Panc1 (cell line): ENCODE results near the gene PLAAT1.

Experiments
- POLR2AphosphoS5 ChIP-seq: IDR thresholded peaks from 2 replicates; pipeline ENCODE4 v1.6.1; 2012; ENCODE audit warnings: mild to moderate bottlenecking, low read depth, low read length, moderate library complexity
- SIN3A ChIP-seq: IDR thresholded peaks from 2 replicates; pipeline ENCODE4 v1.6.1; 2012; ENCODE audit warnings: low read depth, mild to moderate bottlenecking, low read length, moderate library complexity, borderline replicate concordance; ENCODE audit not compliant: insufficient read depth
- TCF7L2 ChIP-seq: IDR thresholded peaks from 2 replicates; pipeline ENCODE4 v1.6.1; 2011; ENCODE audit warnings: mild to moderate bottlenecking, low read depth, low read length, inconsistent platforms
- TF ChIP-seq, protein P1 (sequence below): fragments of 450-650 bp; IDR thresholded peaks from 2 replicates; pipeline ENCODE4 v1.5.1; 2017; ENCODE audit warnings: mild to moderate bottlenecking
- TF ChIP-seq, protein P2 (sequence below), 2 experiments: IDR thresholded peaks; 2 replicates each; pipeline ENCODE4 v1.6.1; 2011 to 2012; ENCODE audit warnings: low read depth in 2 of 2, control low read depth in 1 of 2, low read length in 1 of 2, mild to moderate bottlenecking in 1 of 2, moderate library complexity in 1 of 2; ENCODE audit not compliant: insufficient read depth in 1 of 2

DNA sequence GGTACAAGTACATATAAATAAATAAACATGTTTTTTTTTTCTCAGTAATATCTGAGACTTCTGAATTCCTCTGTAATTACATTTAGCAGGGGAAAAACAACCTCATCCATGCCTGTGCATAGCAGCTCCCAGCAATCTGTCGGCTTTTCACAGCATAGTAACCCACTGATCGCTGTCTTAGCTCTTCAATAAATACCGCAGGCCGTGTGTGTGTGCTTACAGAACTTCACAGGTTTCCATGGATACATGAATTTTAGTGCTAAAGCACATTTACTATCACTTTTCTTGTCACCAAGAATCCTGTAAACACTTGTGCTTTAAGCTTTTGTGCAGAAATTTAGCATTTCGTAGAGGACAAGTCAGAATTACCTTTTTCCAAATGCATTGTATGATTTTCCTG, 4.0 kb upstream of the PLAAT1 start:
- TF ChIP-seq, protein P1, sequence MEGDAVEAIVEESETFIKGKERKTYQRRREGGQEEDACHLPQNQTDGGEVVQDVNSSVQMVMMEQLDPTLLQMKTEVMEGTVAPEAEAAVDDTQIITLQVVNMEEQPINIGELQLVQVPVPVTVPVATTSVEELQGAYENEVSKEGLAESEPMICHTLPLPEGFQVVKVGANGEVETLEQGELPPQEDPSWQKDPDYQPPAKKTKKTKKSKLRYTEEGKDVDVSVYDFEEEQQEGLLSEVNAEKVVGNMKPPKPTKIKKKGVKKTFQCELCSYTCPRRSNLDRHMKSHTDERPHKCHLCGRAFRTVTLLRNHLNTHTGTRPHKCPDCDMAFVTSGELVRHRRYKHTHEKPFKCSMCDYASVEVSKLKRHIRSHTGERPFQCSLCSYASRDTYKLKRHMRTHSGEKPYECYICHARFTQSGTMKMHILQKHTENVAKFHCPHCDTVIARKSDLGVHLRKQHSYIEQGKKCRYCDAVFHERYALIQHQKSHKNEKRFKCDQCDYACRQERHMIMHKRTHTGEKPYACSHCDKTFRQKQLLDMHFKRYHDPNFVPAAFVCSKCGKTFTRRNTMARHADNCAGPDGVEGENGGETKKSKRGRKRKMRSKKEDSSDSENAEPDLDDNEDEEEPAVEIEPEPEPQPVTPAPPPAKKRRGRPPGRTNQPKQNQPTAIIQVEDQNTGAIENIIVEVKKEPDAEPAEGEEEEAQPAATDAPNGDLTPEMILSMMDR = no peak
- TF ChIP-seq, protein P2, sequence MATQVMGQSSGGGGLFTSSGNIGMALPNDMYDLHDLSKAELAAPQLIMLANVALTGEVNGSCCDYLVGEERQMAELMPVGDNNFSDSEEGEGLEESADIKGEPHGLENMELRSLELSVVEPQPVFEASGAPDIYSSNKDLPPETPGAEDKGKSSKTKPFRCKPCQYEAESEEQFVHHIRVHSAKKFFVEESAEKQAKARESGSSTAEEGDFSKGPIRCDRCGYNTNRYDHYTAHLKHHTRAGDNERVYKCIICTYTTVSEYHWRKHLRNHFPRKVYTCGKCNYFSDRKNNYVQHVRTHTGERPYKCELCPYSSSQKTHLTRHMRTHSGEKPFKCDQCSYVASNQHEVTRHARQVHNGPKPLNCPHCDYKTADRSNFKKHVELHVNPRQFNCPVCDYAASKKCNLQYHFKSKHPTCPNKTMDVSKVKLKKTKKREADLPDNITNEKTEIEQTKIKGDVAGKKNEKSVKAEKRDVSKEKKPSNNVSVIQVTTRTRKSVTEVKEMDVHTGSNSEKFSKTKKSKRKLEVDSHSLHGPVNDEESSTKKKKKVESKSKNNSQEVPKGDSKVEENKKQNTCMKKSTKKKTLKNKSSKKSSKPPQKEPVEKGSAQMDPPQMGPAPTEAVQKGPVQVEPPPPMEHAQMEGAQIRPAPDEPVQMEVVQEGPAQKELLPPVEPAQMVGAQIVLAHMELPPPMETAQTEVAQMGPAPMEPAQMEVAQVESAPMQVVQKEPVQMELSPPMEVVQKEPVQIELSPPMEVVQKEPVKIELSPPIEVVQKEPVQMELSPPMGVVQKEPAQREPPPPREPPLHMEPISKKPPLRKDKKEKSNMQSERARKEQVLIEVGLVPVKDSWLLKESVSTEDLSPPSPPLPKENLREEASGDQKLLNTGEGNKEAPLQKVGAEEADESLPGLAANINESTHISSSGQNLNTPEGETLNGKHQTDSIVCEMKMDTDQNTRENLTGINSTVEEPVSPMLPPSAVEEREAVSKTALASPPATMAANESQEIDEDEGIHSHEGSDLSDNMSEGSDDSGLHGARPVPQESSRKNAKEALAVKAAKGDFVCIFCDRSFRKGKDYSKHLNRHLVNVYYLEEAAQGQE (IDR thresholded peaks at IDR 0.05; ENCODE audit: insufficient read depth in 1 of 2, low read depth in 2 of 2, low read length in 1 of 2) = no peak
- no peak for TF ChIP-seq POLR2AphosphoS5
- no peak for TF ChIP-seq TCF7L2
- TF ChIP-seq SIN3A = no peak
